ENCODE measurements around the gene THUMPD3.

DNA sequence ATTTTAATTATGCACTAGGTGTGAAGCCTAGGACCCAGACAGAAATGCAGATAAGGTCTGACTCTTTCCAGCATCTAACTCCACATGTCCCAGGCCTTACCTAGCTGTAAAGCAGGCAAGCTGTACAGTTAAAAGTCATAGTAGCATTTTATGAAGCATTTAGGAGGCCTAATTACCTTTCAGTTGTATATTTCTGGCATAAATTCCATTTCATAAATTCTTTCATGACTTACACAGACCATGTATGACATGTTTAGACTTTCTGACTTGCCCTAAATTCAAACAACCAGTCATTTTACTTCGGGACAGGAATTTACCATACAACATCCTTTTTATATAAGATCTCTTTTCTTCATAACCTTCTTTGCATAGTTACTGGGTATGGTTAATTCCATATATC, 35.3 kb upstream of the THUMPD3 start:
- TF ChIP-seq, protein P1, sequence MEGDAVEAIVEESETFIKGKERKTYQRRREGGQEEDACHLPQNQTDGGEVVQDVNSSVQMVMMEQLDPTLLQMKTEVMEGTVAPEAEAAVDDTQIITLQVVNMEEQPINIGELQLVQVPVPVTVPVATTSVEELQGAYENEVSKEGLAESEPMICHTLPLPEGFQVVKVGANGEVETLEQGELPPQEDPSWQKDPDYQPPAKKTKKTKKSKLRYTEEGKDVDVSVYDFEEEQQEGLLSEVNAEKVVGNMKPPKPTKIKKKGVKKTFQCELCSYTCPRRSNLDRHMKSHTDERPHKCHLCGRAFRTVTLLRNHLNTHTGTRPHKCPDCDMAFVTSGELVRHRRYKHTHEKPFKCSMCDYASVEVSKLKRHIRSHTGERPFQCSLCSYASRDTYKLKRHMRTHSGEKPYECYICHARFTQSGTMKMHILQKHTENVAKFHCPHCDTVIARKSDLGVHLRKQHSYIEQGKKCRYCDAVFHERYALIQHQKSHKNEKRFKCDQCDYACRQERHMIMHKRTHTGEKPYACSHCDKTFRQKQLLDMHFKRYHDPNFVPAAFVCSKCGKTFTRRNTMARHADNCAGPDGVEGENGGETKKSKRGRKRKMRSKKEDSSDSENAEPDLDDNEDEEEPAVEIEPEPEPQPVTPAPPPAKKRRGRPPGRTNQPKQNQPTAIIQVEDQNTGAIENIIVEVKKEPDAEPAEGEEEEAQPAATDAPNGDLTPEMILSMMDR (IDR thresholded peaks at IDR 0.05), result no peak
- TF ChIP-seq POLR2A (IDR thresholded peaks at IDR 0.05), result no peak
